Measurements from ENCODE around the gene PLA2G2E. TPM values are rescaled to one million over a fixed set of nuclear protein-coding genes. Genes with fewer than 3 reads are reported as not detected.
A peak's percentile ranks its signal among the peaks of the same experiment; 100 is the strongest.
"Not testable (repeated sequence)": the region's sequence is repeated elsewhere in the genome, so short reads cannot be mapped to it uniquely, and the experiment has no call there.

Gene PLA2G2E
- total RNA-seq, 4 donors from 2014 or later: not detected

- peak within 1 kb of the TSS; percentile 42 for H3K4me3 ChIP-seq (ENCODE audit: low read depth, poor library complexity, severe bottlenecking)
- intact Hi-C loops (cut with DNase I; ENCODE audit: low total_unique reads): no loop called here
- peak; percentile 96 to 98 for DNase-seq (ENCODE audit: low spot score in 2 of 2)
- WGBS, 2 donors: 0 to 1% methylated on average over 52 to 74 of the region's 97 CpGs
- TF ChIP-seq CTCF (IDR thresholded peaks at IDR 0.05) (peak in 1 of 3 donors; percentile 84), POLR2A (IDR thresholded peaks at IDR 0.05) (no peak)
Measured at GRCh38 chr1:19882111-19883071, 41.0 kb downstream of the PLA2G2E start, which contains the start of gene OTUD3. TSS of gene OTUD3 (plus strand) at chr1:19882395. CDS start at chr1:19882514, 119 bp downstream.

- intact Hi-C loops (cut with DNase I; ENCODE audit: low total_unique reads); H3K4me3 ChIP-seq (ENCODE audit: low read depth, poor library complexity, severe bottlenecking); DNase-seq (ENCODE audit: low spot score in 2 of 2): not testable (repeated sequence)
- 81 to 87% methylated on average over 5 of the region's 5 CpGs for WGBS, 2 donors
Measured at GRCh38 chr1:19880841-19881240, 42.6 kb downstream of the PLA2G2E start.

GRCh38 chr1:19879661-19880060 is 43.8 kb downstream of the PLA2G2E start:
- intact Hi-C loops (cut with DNase I; ENCODE audit: low total_unique reads): no loop called here
- WGBS, 2 donors: 91 to 92% methylated on average over 4 of the region's 4 CpGs
- TF ChIP-seq CTCF (IDR thresholded peaks at IDR 0.05) (no peak), POLR2A (IDR thresholded peaks at IDR 0.05) (no peak)
- DNase-seq (ENCODE audit: low spot score in 2 of 2): no peak
- H3K4me3 ChIP-seq (ENCODE audit: low read depth, poor library complexity, severe bottlenecking): no peak overlapping the region

- TF ChIP-seq CTCF (IDR thresholded peaks at IDR 0.05) (no peak), POLR2A (IDR thresholded peaks at IDR 0.05) (no peak)
- 93% methylated on average over 4 of the region's 4 CpGs for WGBS, 2 donors
- no peak overlapping the region for H3K4me3 ChIP-seq (ENCODE audit: low read depth, poor library complexity, severe bottlenecking)
- DNase-seq (ENCODE audit: low spot score in 2 of 2): no peak
- intact Hi-C loops (cut with DNase I; ENCODE audit: low total_unique reads): no loop called here
Measured at GRCh38 chr1:19879227-19879626, 44.2 kb downstream of the PLA2G2E start.

- H3K4me3 ChIP-seq (ENCODE audit: low read depth, poor library complexity, severe bottlenecking): no peak overlapping the region
- WGBS, 2 donors: 62 to 73% methylated on average over 12 of the region's 12 CpGs
- TF ChIP-seq CTCF (IDR thresholded peaks at IDR 0.05): no peak
- TF ChIP-seq POLR2A (IDR thresholded peaks at IDR 0.05): no peak
- intact Hi-C loops (cut with DNase I; ENCODE audit: low total_unique reads): no loop called here
- no peak for DNase-seq (ENCODE audit: low spot score in 2 of 2)
Measured at GRCh38 chr1:19878637-19878985, 44.8 kb downstream of the PLA2G2E start.

- 40 to 42% methylated on average over 19 of the region's 19 CpGs for WGBS, 2 donors
- intact Hi-C loops (cut with DNase I; ENCODE audit: low total_unique reads): no loop called here
- TF ChIP-seq CTCF (IDR thresholded peaks at IDR 0.05) (no peak), POLR2A (IDR thresholded peaks at IDR 0.05) (no peak)
- no peak overlapping the region for H3K4me3 ChIP-seq (ENCODE audit: low read depth, poor library complexity, severe bottlenecking)
- DNase-seq (ENCODE audit: low spot score in 2 of 2): peak in 1 of 2 donors; percentile 49
Measured at GRCh38 chr1:19877821-19878636, 45.4 kb downstream of the PLA2G2E start.

All from lower leg skin (tissue), 4 donors.